ENCODE results near the gene TCL1A.

- TF ChIP-seq POLR2AphosphoS5 (IDR thresholded peaks at IDR 0.05; ENCODE audit: low read depth, low read length) (no peak), CTCF (IDR thresholded peaks at IDR 0.05) (no peak), REST (IDR thresholded peaks at IDR 0.05; ENCODE audit: insufficient read depth in 1 of 2, low read depth in 2 of 2, low read length in 1 of 2) (no peak)
Observed at GRCh38 chr14:95664066-95664465, 49.9 kb downstream of the TCL1A start.

All from Panc1 (cell line).